Neural crest cell (in vitro differentiated cells): Measurements from ENCODE around the gene DNASE2. TPM values are rescaled to one million over a fixed set of nuclear protein-coding genes. Genes with fewer than 3 reads are reported as not detected.

Experiments used
- DNase-seq: peaks from one replicate; pipeline ENCODE4 v3.0.0; 2021; ENCODE audit warnings: low read depth, mixed read lengths, low spot score
- H3K27ac Mint-ChIP-seq: one replicate; pipeline ENCODE4 v1.8.0; 2021; ENCODE audit warnings: mild to moderate bottlenecking, mixed read lengths; ENCODE audit not compliant: unreplicated experiment
- H3K27me3 Mint-ChIP-seq: 2 replicates; pipeline ENCODE4 v1.8.0; 2021; ENCODE audit warnings: low read depth, mild to moderate bottlenecking, mixed read lengths
- H3K36me3 Mint-ChIP-seq: 2 replicates; pipeline ENCODE4 v1.8.0; 2021; ENCODE audit warnings: low read depth, mild to moderate bottlenecking, mixed read lengths
- H3K4me1 Mint-ChIP-seq: 2 replicates; pipeline ENCODE4 v1.8.0; 2021; ENCODE audit warnings: mixed read lengths
- H3K4me3 Mint-ChIP-seq: one replicate; pipeline ENCODE4 v1.8.0; 2021; ENCODE audit warnings: mild to moderate bottlenecking, mixed read lengths
- H3K9me3 Mint-ChIP-seq: 2 replicates; pipeline ENCODE4 v1.8.0; 2021; ENCODE audit warnings: mixed read lengths
- CTCF ChIP-seq: fragments of 200-600 bp; sonication (generic); conservative IDR thresholded peaks from 2 replicates; pipeline ENCODE4 v1.5.0; 2021; ENCODE audit warnings: antibody characterized with exemption, mild to moderate bottlenecking
- total RNA-seq: library from RNA; stranded (reverse); gene quantifications from 2 replicates; pipeline ENCODE4 v1.2.1, GENCODE V29; 2021

Gene DNASE2
- total RNA-seq, 1 donor from 2014 or later, result 11.2 TPM

- H3K27ac Mint-ChIP-seq, result peak overlapping the region; percentile 15
- no peak for DNase-seq
- no peaks in the 10 kb centered on the region for H3K36me3 Mint-ChIP-seq
- H3K4me1 Mint-ChIP-seq, result peaks cover 43% of the 10 kb centered on the region
- peak overlapping the region; percentile 82 for H3K4me3 Mint-ChIP-seq
- no peak for TF ChIP-seq CTCF
- H3K9me3 Mint-ChIP-seq, result no peaks in the 10 kb centered on the region
- peaks cover 83% of the 10 kb centered on the region for H3K27me3 Mint-ChIP-seq
Observed at GRCh38 chr19:12838886-12839756, 42.1 kb downstream of the DNASE2 start.

- peaks cover 82% of the 10 kb centered on the region for H3K27me3 Mint-ChIP-seq
- H3K9me3 Mint-ChIP-seq, result no peaks in the 10 kb centered on the region
- peak within 1 kb of the TSS; percentile 15 for H3K27ac Mint-ChIP-seq
- H3K36me3 Mint-ChIP-seq, result no peaks in the 10 kb centered on the region
- TF ChIP-seq CTCF, result peak; percentile 75
- peaks cover 44% of the 10 kb centered on the region for H3K4me1 Mint-ChIP-seq
- peak; percentile 54 for DNase-seq
- H3K4me3 Mint-ChIP-seq, result peak within 1 kb of the TSS; percentile 82
Observed at GRCh38 chr19:12838182-12838885, 42.9 kb downstream of the DNASE2 start, which contains the start of gene MAST1. MAST1 (plus strand) TSS chr19:12838515; CDS start chr19:12838573, 58 bp downstream.

- H3K36me3 Mint-ChIP-seq, result no peaks in the 10 kb centered on the region
- no peak for TF ChIP-seq CTCF
- peak overlapping the region; percentile 79 for H3K4me3 Mint-ChIP-seq
- H3K27ac Mint-ChIP-seq, result no peak overlapping the region
- H3K9me3 Mint-ChIP-seq, result no peaks in the 10 kb centered on the region
- peaks cover 88% of the 10 kb centered on the region for H3K27me3 Mint-ChIP-seq
- peaks cover 52% of the 10 kb centered on the region for H3K4me1 Mint-ChIP-seq
- no peak for DNase-seq
Observed at GRCh38 chr19:12837225-12837624, 44.0 kb downstream of the DNASE2 start.

GRCh38 chr19:12836529-12836863 is 44.8 kb downstream of the DNASE2 start:
- TF ChIP-seq CTCF, result no peak
- peaks cover 46% of the 10 kb centered on the region for H3K4me1 Mint-ChIP-seq
- H3K36me3 Mint-ChIP-seq, result no peaks in the 10 kb centered on the region
- peak overlapping the region; percentile 87 for H3K4me3 Mint-ChIP-seq
- no peaks in the 10 kb centered on the region for H3K9me3 Mint-ChIP-seq
- H3K27me3 Mint-ChIP-seq, result peaks cover 89% of the 10 kb centered on the region
- no peak for DNase-seq
- no peak overlapping the region for H3K27ac Mint-ChIP-seq

- H3K9me3 Mint-ChIP-seq, result no peaks in the 10 kb centered on the region
- H3K4me3 Mint-ChIP-seq, result peak overlapping the region; percentile 51
- H3K36me3 Mint-ChIP-seq, result no peaks in the 10 kb centered on the region
- no peak overlapping the region for H3K27ac Mint-ChIP-seq
- peak; percentile 29 for DNase-seq
- peaks cover 33% of the 10 kb centered on the region for H3K4me1 Mint-ChIP-seq
- no peak for TF ChIP-seq CTCF
- peaks cover 89% of the 10 kb centered on the region for H3K27me3 Mint-ChIP-seq
Observed at GRCh38 chr19:12834976-12835757, 46.1 kb downstream of the DNASE2 start.
